Fibroblast of mammary gland (primary cell): ENCODE data around the gene AGAP1.

ENCODE experiments used
- DNase-seq: peaks from one replicate; pipeline ENCODE4 v3.0.0-alpha.2; 2010; ENCODE audit warnings: low read depth
- H3K4me3 ChIP-seq: 2 replicates; pipeline ENCODE4 v1.5.1; 2011; ENCODE audit warnings: low read depth, mild to moderate bottlenecking, low read length, moderate library complexity; ENCODE audit not compliant: control insufficient read depth
- CTCF ChIP-seq: conservative IDR thresholded peaks from 2 replicates; pipeline ENCODE4 v1.5.1; 2011; ENCODE audit warnings: low read depth, low read length, inconsistent platforms; ENCODE audit not compliant: control insufficient read depth, insufficient read depth

AGAP1 gene

GRCh38 chr2:235968616-235969324, 474.9 kb downstream of the AGAP1 start:
- TF ChIP-seq CTCF: no peak
- H3K4me3 ChIP-seq: no peak overlapping the region
- no peak for DNase-seq

DNA sequence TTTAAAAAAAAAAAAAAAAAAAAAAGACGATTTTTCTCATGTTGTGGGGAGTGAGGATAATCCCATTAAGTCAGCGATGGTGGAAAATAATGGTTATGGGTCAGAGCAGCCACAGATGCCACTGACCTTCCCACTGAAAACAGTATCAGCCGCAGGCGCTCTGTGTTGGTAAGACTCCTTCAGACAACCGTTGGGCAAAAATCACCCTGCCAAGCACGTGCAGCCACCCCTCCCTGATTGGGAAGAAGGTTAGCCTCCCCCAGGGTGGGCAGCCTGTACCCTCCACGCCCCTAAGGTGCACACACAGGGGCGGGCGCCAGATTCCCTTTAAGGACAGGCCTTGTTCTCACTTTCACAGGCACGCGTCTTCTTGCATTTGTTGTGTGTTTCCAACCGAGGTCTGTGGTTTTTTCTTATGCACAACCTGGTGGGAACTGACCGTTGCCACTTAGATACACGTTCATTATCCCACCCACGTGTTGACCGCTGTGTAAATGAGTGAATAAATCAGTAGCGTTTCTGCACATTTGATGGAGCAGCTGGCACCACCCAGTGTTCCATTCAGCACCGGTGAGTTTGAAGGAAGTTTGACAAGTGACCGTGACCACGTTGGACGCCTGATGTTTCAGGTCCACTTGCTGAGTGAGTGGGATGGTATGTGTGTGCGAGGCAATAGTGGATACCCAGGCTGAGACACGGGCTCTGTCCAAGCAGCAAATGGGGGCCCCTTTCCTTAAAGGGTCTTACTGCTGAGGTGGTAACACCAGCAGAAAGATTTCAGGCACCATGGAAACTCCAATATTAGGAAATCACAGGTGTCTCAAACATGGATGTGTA, 476.6 kb downstream of the AGAP1 start:
- no peak overlapping the region for H3K4me3 ChIP-seq
- TF ChIP-seq CTCF: no peak
- DNase-seq: no peak

GRCh38 chr2:235976516-235976915, 482.7 kb downstream of the AGAP1 start:
- no peak for DNase-seq
- H3K4me3 ChIP-seq: no peak overlapping the region
- no peak for TF ChIP-seq CTCF

DNA sequence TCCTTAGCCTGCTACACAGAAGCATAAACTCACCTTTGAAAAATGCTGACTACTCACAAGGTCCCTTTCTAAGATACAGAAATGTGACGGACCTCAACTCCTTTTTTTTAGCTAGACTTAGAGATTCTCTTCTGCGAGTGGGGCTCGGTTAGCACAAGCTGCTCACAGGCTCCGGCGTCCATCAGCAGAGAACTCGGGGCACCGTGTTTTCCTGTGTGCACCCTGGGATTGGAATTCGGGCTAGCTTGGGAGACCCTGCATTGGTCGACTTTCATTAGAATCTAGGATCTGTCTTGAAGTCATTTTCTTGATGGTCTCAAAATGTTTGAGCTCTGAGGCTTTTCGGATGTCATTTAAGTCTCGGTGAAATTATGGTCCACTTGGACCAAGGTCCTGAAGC, 483.1 kb downstream of the AGAP1 start:
- H3K4me3 ChIP-seq: no peak overlapping the region
- TF ChIP-seq CTCF: no peak
- no peak for DNase-seq

DNA sequence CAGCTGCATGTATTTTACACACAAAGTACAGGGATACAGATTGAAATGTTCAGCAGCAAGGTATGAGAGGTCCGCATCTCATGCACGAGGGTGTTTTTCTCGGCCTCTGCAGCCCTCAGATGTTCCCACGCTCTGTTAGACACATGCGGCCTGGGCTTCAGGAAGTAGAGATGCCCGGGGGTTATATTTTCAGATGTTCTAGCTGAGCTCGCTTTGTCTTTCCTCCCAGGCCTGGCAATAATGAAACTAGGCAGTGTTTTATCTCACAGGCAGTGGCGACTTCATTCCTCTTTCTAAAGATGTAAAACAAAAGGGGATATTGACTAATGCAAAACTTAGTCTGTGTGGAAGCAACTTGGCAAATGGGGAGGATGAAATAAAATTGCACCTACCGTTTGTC, 483.6 kb downstream of the AGAP1 start:
- no peak for DNase-seq
- no peak overlapping the region for H3K4me3 ChIP-seq
- TF ChIP-seq CTCF: no peak

DNA sequence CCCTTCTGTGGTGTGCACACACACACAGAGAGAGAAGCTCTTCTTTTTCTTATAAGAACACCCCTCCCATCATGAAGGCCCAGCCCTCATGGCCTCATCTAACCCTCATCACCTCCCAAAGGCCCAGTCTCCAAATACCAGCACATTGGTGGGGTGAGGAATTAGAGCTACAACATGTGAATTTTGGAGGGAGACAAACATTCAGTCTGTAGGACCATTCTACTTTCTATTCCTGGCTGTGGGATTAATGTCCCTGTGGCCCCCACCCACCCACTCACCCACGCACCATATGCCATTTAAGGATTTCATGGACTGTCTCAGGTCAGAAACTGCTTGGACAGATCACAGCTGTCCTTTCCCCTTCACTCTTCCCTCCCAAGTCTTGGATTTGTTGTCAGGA, 484.2 kb downstream of the AGAP1 start:
- no peak for TF ChIP-seq CTCF
- H3K4me3 ChIP-seq: no peak overlapping the region
- no peak for DNase-seq
